HepG2 (cell line): Measurements from ENCODE around the gene NOC2L. TPM values are rescaled to one million over a fixed set of nuclear protein-coding genes. Genes with fewer than 3 reads are reported as not detected.

Source experiments
- FOXK2 ChIP-seq: fragments of 450-650 bp; IDR thresholded peaks from 2 replicates; pipeline ENCODE4 v1.6.1; 2016
- KDM2A ChIP-seq: sonication (generic); formaldehyde crosslinking; IDR thresholded peaks from 2 replicates; pipeline ENCODE4 v1.4.0; 2020; ENCODE audit warnings: low read depth, missing genetic modification reagents, borderline replicate concordance
- MNT ChIP-seq: fragments of 450-650 bp; IDR thresholded peaks from 2 replicates; pipeline ENCODE4 v1.6.1; 2016
- MTF1 ChIP-seq: sonication (generic); formaldehyde crosslinking; IDR thresholded peaks from 2 replicates; pipeline ENCODE4 v1.5.0; 2020; ENCODE audit warnings: missing genetic modification reagents
- NRL ChIP-seq: sonication (generic); formaldehyde crosslinking; IDR thresholded peaks from 2 replicates; pipeline ENCODE4 v1.5.0; 2020; ENCODE audit warnings: missing genetic modification reagents, mild to moderate bottlenecking, moderate library complexity, borderline replicate concordance
- PHF20 ChIP-seq: sonication (generic); formaldehyde crosslinking; IDR thresholded peaks from 2 replicates; pipeline ENCODE4 v1.5.0; 2020; ENCODE audit warnings: mild to moderate bottlenecking, missing genetic modification reagents
- PRDM15 ChIP-seq: sonication (generic); formaldehyde crosslinking; IDR thresholded peaks from 2 replicates; pipeline ENCODE4 v1.4.0; 2020; ENCODE audit warnings: missing genetic modification reagents
- SMYD3 ChIP-seq: sonication (generic); formaldehyde crosslinking; IDR thresholded peaks from 2 replicates; pipeline ENCODE4 v1.8.1; 2023; ENCODE audit warnings: mild to moderate bottlenecking, missing genetic modification reagents
- SNAPC2 ChIP-seq: sonication (generic); formaldehyde crosslinking; IDR thresholded peaks from 2 replicates; pipeline ENCODE4 v1.8.1; 2022; ENCODE audit warnings: mild to moderate bottlenecking, missing genetic modification reagents
- ZBTB7A ChIP-seq: sonication (generic); formaldehyde crosslinking; IDR thresholded peaks from 2 replicates; pipeline ENCODE4 v1.8.0; 2022; ENCODE audit warnings: mild to moderate bottlenecking, missing genetic modification reagents
- ZNF552 ChIP-seq: sonication (generic); formaldehyde crosslinking; IDR thresholded peaks from 2 replicates; pipeline ENCODE4 v1.9.0; 2022; ENCODE audit warnings: missing genetic modification reagents, mild to moderate bottlenecking, borderline replicate concordance
- polyA plus RNA-seq, 8 experiments: library from polyadenylated mRNA; depleted of rRNA in 3 of 8; stranded (reverse) in 7 of 8; unstranded in 1 of 8; fragments of >200 nt; fragmentation: Illumina TruSeq in 4 of 8; extraction: Trizol in 4 of 8; gene quantifications; 2 replicates each; pipeline versions ENCODE4 v1.2.1 to v1.2.3, GENCODE V29; 2011 to 2016; ENCODE audit warnings: low read depth in 4 of 8, missing spikeins in 1 of 8, mixed read lengths in 1 of 8; ENCODE audit not compliant: insufficient read depth in 1 of 8
- total RNA-seq, 5 experiments: library from RNA; depleted of rRNA; stranded (reverse); fragments of >200 nt; fragmentation: Illumina TruSeq; extraction: Trizol; gene quantifications; 2 replicates each; pipeline ENCODE4 v1.2.3, GENCODE V29; 2016; ENCODE audit warnings: low read depth in 1 of 5

NOC2L gene
- total and polyA plus RNA-seq, 2 of the 13 experiments (the other 11 are each of a cell fraction or from before 2014, with no cell fraction given) = 32.0 to 103 TPM

- TF ChIP-seq PRDM15 (CRISPR knock-in tag) (no peak), NRL (CRISPR knock-in tag) (0 out of 2 replicates have a peak, but pooled peaks have one; percentile 23), ZNF552 (CRISPR knock-in tag) (no peak), MNT (peak; percentile 69), MTF1 (CRISPR knock-in tag) (no peak), KDM2A (CRISPR knock-in tag) (peak; percentile 54; the same call in 1 of the 2 replicates), SMYD3 (CRISPR knock-in tag) (no peak), PHF20 (CRISPR knock-in tag) (no peak), ZBTB7A (CRISPR knock-in tag) (peak; percentile 62; the same call in 1 of the 2 replicates), SNAPC2 (CRISPR knock-in tag) (no peak), FOXK2 (no peak)
These were observed 24.9 kb upstream of the NOC2L start (continued) for GRCh38 chr1:983798-984475.
